A673 (cell line): Measurements from ENCODE around the gene CCDC71.

ENCODE experiments used
- EZH2 ChIP-seq: fragments of 200-600 bp; sonication (generic); IDR thresholded peaks from 2 replicates; pipeline ENCODE4 v1.6.1; 2017; ENCODE audit warnings: borderline replicate concordance, low read depth, mild to moderate bottlenecking, mixed read lengths, antibody characterized with exemption, low read length; ENCODE audit not compliant: poor library complexity, severe bottlenecking
- TF ChIP-seq, protein P1 (sequence below): fragments of 300-800, 200-600 bp; sonication (generic); conservative IDR thresholded peaks from 2 replicates; pipeline ENCODE4 v1.5.1; 2017; ENCODE audit warnings: low read depth, mild to moderate bottlenecking, antibody characterized with exemption, low read length, moderate library complexity, mixed read lengths

DNA sequence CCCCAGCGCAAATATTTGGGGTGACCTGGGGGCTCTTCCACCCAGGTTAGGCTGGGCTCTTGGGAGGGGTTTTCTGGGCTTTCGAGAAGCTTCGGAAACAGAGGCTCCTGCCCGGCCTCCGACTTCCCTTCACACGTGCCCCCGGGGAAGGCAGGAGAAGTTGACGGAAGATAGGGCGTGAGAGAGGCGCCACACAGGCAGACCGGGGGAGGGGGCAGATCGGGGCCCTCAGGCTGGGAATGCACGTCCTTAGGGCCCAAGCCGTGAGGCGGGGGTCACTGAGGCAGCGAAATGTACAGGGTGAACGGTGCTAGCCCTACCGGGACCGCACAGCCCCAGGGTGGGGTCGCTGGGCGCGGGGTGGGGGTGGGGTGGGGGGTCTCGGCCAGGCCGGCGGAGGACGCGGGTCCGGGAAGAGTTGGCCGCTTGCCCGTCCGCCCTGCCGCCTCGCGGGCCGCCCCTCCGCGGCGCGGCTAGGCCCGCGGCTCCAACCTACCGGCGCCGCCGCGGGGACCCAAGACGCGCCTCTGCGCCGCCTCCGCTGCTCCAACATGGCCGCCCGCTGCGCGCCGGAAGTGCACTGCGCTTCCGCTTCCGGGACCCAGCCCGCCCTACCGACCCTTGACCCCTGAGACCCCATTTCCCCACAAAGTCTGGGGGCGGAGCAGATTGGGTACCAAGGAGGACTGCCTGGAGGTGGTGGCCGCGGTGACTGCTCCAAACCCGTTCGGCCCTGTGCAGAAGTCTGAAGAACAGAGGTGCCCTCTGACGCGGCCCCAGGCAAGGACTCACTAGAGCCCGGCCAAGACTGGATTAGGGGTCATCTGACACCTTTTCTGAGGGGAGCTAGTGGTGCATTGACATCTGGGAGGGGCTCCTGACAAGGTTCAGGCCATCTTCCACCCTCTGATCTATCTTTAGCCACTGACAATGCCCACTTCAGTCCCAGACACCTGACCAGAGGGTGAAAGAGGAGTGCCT lies at the start of gene CCDC71:
- TF ChIP-seq, protein P1, sequence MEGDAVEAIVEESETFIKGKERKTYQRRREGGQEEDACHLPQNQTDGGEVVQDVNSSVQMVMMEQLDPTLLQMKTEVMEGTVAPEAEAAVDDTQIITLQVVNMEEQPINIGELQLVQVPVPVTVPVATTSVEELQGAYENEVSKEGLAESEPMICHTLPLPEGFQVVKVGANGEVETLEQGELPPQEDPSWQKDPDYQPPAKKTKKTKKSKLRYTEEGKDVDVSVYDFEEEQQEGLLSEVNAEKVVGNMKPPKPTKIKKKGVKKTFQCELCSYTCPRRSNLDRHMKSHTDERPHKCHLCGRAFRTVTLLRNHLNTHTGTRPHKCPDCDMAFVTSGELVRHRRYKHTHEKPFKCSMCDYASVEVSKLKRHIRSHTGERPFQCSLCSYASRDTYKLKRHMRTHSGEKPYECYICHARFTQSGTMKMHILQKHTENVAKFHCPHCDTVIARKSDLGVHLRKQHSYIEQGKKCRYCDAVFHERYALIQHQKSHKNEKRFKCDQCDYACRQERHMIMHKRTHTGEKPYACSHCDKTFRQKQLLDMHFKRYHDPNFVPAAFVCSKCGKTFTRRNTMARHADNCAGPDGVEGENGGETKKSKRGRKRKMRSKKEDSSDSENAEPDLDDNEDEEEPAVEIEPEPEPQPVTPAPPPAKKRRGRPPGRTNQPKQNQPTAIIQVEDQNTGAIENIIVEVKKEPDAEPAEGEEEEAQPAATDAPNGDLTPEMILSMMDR, result no peak
- TF ChIP-seq EZH2, result no peak
